Epithelial cell of esophagus (primary cell): ENCODE measurements around the gene MRPS31.
A peak's percentile ranks its signal among the peaks of the same experiment; 100 is the strongest.

ENCODE experiments used
- DNase-seq: peaks from one replicate; pipeline ENCODE4 v3.0.0; 2010; ENCODE audit warnings: low read depth
- H3K4me3 ChIP-seq: 2 replicates; pipeline ENCODE4 v1.5.1; 2011; ENCODE audit warnings: mild to moderate bottlenecking, low read length, control low read depth
- CTCF ChIP-seq: IDR thresholded peaks from 2 replicates; pipeline ENCODE4 v1.5.1; 2011; ENCODE audit warnings: low read depth, mild to moderate bottlenecking, low read length, control low read depth, inconsistent platforms; ENCODE audit not compliant: insufficient read depth; ENCODE audit errors: missing control alignments

MRPS31 gene

DNA sequence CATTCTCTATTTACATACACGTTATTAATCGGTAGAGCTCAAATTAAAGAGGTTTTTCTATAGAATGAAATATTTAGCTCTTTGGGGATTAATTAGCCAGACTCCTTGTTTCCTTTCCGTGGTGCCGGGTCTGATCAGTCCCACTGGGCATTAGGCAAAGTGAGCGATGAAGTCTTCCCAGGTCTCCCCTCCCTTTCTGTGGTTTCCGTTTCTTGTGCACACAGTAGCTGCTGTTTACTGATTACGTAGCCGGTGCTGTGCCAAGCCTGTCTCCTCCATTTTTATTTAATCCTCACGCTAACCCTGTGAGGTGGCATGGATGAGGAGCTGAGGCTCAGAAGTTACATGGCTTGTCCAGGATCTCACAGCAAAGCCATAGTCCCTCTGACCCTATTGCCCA lies 27.4 kb upstream of the MRPS31 start:
- no peak for DNase-seq
- TF ChIP-seq CTCF, result no peak
- H3K4me3 ChIP-seq, result no peak overlapping the region

DNA sequence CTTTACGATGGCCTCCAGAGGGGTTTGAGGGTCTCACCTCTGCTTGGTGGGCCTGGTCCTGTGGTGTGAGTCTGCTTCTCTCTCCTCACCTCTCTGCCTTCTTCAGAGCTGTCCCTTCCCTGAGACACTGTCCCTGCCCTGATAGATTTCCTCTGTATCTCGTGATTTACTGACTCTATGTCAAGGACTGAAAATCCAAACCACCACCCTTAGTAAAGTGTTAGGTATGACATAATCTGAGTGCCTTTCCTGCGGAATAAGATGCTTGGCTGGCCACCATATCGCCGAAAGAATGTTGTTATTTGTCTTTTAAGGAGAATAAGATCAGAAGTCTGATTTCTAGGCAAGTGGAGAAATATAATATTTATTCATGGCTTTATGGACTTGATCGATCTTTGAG lies 25.7 kb upstream of the MRPS31 start:
- no peak for DNase-seq
- TF ChIP-seq CTCF, result no peak
- no peak overlapping the region for H3K4me3 ChIP-seq

DNA sequence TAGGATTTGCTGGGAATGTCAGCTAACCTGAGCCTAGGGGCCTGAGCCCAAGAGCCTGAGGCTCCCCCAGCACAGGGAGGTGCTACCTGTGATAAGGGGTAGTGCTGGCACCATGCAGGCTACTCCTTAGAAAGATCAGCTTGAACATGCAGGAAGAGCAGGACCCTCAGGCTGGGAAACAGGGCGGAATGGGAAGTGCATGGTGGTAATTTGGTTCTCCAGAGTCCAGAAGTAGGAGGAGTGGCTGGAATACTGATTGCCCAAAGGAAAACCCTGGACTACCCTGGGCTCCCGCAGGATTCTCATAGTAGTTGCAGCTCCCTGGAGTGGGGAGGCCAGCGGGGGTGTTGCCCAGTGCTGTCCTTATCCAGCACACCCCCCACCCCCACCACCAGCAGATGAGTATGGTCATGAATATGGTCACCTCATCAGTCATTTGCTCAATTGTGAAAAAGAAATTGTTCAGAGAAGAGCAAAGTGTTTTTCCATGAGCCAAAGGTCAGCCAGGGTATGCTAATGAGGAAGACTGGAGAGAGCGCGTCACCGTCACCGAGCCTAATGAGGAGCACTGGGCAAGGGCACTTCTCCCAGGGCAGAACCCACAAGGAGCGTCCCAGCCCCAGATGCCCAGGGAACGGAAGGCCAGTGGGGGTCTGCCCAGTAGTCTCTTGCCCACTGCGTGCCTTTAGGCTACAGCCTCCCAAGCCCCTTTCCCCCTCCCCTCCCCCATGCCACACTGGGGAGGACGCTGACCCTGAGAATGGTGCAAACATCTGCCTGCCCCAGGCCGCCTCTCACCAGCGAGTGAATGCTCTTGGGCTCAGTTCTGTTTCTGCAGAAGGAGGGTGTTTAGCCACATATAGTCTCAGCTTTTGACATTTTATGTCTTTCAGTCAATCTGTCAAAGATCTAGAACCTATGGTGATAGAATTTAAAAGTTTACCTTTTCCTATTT lies 23.7 kb upstream of the MRPS31 start:
- no peak for DNase-seq
- TF ChIP-seq CTCF, result no peak
- no peak overlapping the region for H3K4me3 ChIP-seq

DNA sequence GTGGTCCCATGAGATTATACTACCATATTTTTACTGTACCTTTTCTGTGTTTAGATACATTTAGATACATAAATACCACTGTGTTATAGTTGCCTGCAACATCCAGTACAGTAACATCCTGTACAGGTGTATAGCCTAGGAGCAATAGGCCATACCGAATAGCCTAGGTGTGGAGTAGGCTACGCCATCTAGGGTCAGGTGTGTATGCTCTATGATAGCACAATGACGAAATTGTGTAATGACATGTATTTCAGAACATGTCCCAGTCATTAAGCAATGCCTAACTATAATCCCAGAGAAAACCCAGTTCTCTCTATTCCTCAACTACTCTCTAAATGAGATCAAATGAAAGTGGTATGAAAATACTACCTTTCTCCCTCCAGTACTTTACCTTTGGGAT lies 22.3 kb upstream of the MRPS31 start:
- no peak for DNase-seq
- H3K4me3 ChIP-seq, result no peak overlapping the region
- no peak for TF ChIP-seq CTCF

GRCh38 chr13:40792284-40793051 lies 21.5 kb upstream of the MRPS31 start:
- H3K4me3 ChIP-seq, result no peak overlapping the region
- DNase-seq, result no peak
- no peak for TF ChIP-seq CTCF

GRCh38 chr13:40790154-40790616 lies 19.2 kb upstream of the MRPS31 start:
- TF ChIP-seq CTCF, result no peak
- H3K4me3 ChIP-seq, result peak overlapping the region; percentile 71
- DNase-seq, result no peak
